ENCODE measurements around the gene MEIOB.

Gene MEIOB

GRCh38 chr16:1845985-1846384 is 26.0 kb downstream of the MEIOB start:
- Histone ChIP-seq H3K79me2 (ENCODE audit: low read length) (no peaks in the 10 kb centered on the region), H3K27me3 (ENCODE audit: low read depth, low read length) (no peaks in the 10 kb centered on the region), H3K9me3 (ENCODE audit: insufficient read depth, low read length) (no peaks in the 10 kb centered on the region), H3K4me1 (ENCODE audit: low read length) (no peaks in the 10 kb centered on the region), H3K27ac (ENCODE audit: low read length) (no peak overlapping the region), H3K4me2 (ENCODE audit: low read length) (no peak overlapping the region), H3K9ac (ENCODE audit: low read length) (no peak overlapping the region), H2AFZ (ENCODE audit: low read depth, low read length) (no peak overlapping the region), H3K36me3 (replicated peaks; ENCODE audit: low read depth, low read length) (no peaks in the 10 kb centered on the region), H3K4me3 (ENCODE audit: low read length) (no peak overlapping the region), H4K20me1 (ENCODE audit: insufficient read depth, low read length) (no peaks in the 10 kb centered on the region)
- TF ChIP-seq CTCF (IDR thresholded peaks at IDR 0.05; ENCODE audit: low read depth, low read length) (no peak), EZH2phosphoT487 (IDR thresholded peaks at IDR 0.05; ENCODE audit: low read depth) (no peak)

- Histone ChIP-seq H2AFZ (ENCODE audit: low read depth, low read length) (no peak overlapping the region), H4K20me1 (ENCODE audit: insufficient read depth, low read length) (no peaks in the 10 kb centered on the region), H3K9ac (ENCODE audit: low read length) (no peak overlapping the region), H3K27me3 (ENCODE audit: low read depth, low read length) (no peaks in the 10 kb centered on the region), H3K27ac (ENCODE audit: low read length) (no peak overlapping the region), H3K9me3 (ENCODE audit: insufficient read depth, low read length) (no peaks in the 10 kb centered on the region), H3K4me3 (ENCODE audit: low read length) (no peak overlapping the region), H3K79me2 (ENCODE audit: low read length) (no peaks in the 10 kb centered on the region), H3K36me3 (replicated peaks; ENCODE audit: low read depth, low read length) (no peaks in the 10 kb centered on the region), H3K4me2 (ENCODE audit: low read length) (no peak overlapping the region), H3K4me1 (ENCODE audit: low read length) (no peaks in the 10 kb centered on the region)
- TF ChIP-seq CTCF (IDR thresholded peaks at IDR 0.05; ENCODE audit: low read depth, low read length) (no peak), EZH2phosphoT487 (IDR thresholded peaks at IDR 0.05; ENCODE audit: low read depth) (no peak)
Measured at GRCh38 chr16:1839554-1839953, 32.4 kb downstream of the MEIOB start.

- Histone ChIP-seq H3K4me3 (ENCODE audit: low read length) (no peak overlapping the region), H3K4me2 (ENCODE audit: low read length) (no peak overlapping the region), H4K20me1 (ENCODE audit: insufficient read depth, low read length) (no peaks in the 10 kb centered on the region), H3K9ac (ENCODE audit: low read length) (no peak overlapping the region), H3K27ac (ENCODE audit: low read length) (no peak overlapping the region), H2AFZ (ENCODE audit: low read depth, low read length) (no peak overlapping the region), H3K79me2 (ENCODE audit: low read length) (peaks cover 7% of the 10 kb centered on the region; the same call in 1 of the 2 replicates), H3K27me3 (ENCODE audit: low read depth, low read length) (no peaks in the 10 kb centered on the region), H3K4me1 (ENCODE audit: low read length) (no peaks in the 10 kb centered on the region), H3K9me3 (ENCODE audit: insufficient read depth, low read length) (no peaks in the 10 kb centered on the region), H3K36me3 (replicated peaks; ENCODE audit: low read depth, low read length) (peaks cover 3% of the 10 kb centered on the region)
- TF ChIP-seq EZH2phosphoT487 (IDR thresholded peaks at IDR 0.05; ENCODE audit: low read depth) (no peak), CTCF (IDR thresholded peaks at IDR 0.05; ENCODE audit: low read depth, low read length) (no peak)
Measured at GRCh38 chr16:1834096-1834495, 37.9 kb downstream of the MEIOB start.

- no peaks in the 10 kb centered on the region for H3K27me3 ChIP-seq (ENCODE audit: low read depth, low read length)
- peaks cover 16% of the 10 kb centered on the region for H3K79me2 ChIP-seq (ENCODE audit: low read length)
- H3K9ac ChIP-seq (ENCODE audit: low read length) = no peak overlapping the region
- no peak overlapping the region for H3K27ac ChIP-seq (ENCODE audit: low read length)
- peaks cover 4% of the 10 kb centered on the region; the same call in 1 of the 2 replicates for H3K4me1 ChIP-seq (ENCODE audit: low read length)
- H3K9me3 ChIP-seq (ENCODE audit: insufficient read depth, low read length) = no peaks in the 10 kb centered on the region
- no peak overlapping the region for H3K4me3 ChIP-seq (ENCODE audit: low read length)
- H3K36me3 ChIP-seq (replicated peaks; ENCODE audit: low read depth, low read length) = peaks cover 3% of the 10 kb centered on the region
- no peak overlapping the region for H2AFZ ChIP-seq (ENCODE audit: low read depth, low read length)
- no peaks in the 10 kb centered on the region for H4K20me1 ChIP-seq (ENCODE audit: insufficient read depth, low read length)
- TF ChIP-seq EZH2phosphoT487 (IDR thresholded peaks at IDR 0.05; ENCODE audit: low read depth) = no peak
- no peak for TF ChIP-seq CTCF (IDR thresholded peaks at IDR 0.05; ENCODE audit: low read depth, low read length)
- no peak overlapping the region for H3K4me2 ChIP-seq (ENCODE audit: low read length)
Measured at GRCh38 chr16:1832838-1833454, 39.0 kb downstream of the MEIOB start.

Measured in OCI-LY3 (cell line).